ENCODE measurements around the gene RPTN.

Gene RPTN, protein sequence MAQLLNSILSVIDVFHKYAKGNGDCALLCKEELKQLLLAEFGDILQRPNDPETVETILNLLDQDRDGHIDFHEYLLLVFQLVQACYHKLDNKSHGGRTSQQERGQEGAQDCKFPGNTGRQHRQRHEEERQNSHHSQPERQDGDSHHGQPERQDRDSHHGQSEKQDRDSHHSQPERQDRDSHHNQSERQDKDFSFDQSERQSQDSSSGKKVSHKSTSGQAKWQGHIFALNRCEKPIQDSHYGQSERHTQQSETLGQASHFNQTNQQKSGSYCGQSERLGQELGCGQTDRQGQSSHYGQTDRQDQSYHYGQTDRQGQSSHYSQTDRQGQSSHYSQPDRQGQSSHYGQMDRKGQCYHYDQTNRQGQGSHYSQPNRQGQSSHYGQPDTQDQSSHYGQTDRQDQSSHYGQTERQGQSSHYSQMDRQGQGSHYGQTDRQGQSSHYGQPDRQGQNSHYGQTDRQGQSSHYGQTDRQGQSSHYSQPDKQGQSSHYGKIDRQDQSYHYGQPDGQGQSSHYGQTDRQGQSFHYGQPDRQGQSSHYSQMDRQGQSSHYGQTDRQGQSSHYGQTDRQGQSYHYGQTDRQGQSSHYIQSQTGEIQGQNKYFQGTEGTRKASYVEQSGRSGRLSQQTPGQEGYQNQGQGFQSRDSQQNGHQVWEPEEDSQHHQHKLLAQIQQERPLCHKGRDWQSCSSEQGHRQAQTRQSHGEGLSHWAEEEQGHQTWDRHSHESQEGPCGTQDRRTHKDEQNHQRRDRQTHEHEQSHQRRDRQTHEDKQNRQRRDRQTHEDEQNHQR
- long read RNA-seq, result 0 reads

DNA sequence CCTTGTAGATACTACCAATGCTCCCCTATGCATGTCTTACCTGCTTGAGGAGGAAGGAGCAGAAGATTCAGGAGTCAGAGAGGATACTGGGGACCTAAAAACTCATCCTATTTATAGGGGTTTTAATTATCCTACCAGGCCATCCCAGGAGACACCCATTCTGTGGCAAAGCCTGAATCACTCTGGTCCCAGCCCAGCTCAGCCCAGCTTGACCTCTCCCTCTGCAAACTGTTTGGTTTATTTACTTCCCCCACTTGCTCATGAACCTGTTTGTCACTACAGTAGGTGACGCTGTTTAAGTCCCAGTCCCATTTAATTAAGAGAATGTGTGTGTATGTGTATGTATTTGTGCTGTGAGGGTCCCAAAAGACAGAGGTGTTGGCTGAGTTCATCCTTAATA, at the start of gene RPTN:
TSS of gene RPTN (minus strand) at position 85 of the 400 bp plus-strand sequence. CDS start 1,339 bp downstream, outside the sequence.
- H3K27me3 ChIP-seq (ENCODE audit: insufficient read depth, poor library complexity, severe bottlenecking), result no peaks in the 10 kb centered on the region
- no peak within 1 kb of the TSS for H3K4me3 ChIP-seq (replicated peaks; ENCODE audit: insufficient read depth, low read length)
- no peak for DNase-seq (ENCODE audit: low read depth in 1 of 2, low spot score in 1 of 2)
- TF ChIP-seq, protein P1, sequence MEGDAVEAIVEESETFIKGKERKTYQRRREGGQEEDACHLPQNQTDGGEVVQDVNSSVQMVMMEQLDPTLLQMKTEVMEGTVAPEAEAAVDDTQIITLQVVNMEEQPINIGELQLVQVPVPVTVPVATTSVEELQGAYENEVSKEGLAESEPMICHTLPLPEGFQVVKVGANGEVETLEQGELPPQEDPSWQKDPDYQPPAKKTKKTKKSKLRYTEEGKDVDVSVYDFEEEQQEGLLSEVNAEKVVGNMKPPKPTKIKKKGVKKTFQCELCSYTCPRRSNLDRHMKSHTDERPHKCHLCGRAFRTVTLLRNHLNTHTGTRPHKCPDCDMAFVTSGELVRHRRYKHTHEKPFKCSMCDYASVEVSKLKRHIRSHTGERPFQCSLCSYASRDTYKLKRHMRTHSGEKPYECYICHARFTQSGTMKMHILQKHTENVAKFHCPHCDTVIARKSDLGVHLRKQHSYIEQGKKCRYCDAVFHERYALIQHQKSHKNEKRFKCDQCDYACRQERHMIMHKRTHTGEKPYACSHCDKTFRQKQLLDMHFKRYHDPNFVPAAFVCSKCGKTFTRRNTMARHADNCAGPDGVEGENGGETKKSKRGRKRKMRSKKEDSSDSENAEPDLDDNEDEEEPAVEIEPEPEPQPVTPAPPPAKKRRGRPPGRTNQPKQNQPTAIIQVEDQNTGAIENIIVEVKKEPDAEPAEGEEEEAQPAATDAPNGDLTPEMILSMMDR (IDR thresholded peaks at IDR 0.05; ENCODE audit: insufficient read depth, low read length), result no peak
- TF ChIP-seq POLR2AphosphoS5 (IDR thresholded peaks at IDR 0.05; ENCODE audit: low read depth) (no peak), GABPA (IDR thresholded peaks at IDR 0.05; ENCODE audit: low read depth) (no peak), SPI1 (IDR thresholded peaks at IDR 0.05; ENCODE audit: borderline replicate concordance, low read depth) (no peak)
- TF ChIP-seq, protein P2, sequence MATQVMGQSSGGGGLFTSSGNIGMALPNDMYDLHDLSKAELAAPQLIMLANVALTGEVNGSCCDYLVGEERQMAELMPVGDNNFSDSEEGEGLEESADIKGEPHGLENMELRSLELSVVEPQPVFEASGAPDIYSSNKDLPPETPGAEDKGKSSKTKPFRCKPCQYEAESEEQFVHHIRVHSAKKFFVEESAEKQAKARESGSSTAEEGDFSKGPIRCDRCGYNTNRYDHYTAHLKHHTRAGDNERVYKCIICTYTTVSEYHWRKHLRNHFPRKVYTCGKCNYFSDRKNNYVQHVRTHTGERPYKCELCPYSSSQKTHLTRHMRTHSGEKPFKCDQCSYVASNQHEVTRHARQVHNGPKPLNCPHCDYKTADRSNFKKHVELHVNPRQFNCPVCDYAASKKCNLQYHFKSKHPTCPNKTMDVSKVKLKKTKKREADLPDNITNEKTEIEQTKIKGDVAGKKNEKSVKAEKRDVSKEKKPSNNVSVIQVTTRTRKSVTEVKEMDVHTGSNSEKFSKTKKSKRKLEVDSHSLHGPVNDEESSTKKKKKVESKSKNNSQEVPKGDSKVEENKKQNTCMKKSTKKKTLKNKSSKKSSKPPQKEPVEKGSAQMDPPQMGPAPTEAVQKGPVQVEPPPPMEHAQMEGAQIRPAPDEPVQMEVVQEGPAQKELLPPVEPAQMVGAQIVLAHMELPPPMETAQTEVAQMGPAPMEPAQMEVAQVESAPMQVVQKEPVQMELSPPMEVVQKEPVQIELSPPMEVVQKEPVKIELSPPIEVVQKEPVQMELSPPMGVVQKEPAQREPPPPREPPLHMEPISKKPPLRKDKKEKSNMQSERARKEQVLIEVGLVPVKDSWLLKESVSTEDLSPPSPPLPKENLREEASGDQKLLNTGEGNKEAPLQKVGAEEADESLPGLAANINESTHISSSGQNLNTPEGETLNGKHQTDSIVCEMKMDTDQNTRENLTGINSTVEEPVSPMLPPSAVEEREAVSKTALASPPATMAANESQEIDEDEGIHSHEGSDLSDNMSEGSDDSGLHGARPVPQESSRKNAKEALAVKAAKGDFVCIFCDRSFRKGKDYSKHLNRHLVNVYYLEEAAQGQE (IDR thresholded peaks at IDR 0.05; ENCODE audit: insufficient replicate concordance, low read depth), result no peak
- no peak within 1 kb of the TSS for H3K27ac ChIP-seq (replicated peaks)

DNA sequence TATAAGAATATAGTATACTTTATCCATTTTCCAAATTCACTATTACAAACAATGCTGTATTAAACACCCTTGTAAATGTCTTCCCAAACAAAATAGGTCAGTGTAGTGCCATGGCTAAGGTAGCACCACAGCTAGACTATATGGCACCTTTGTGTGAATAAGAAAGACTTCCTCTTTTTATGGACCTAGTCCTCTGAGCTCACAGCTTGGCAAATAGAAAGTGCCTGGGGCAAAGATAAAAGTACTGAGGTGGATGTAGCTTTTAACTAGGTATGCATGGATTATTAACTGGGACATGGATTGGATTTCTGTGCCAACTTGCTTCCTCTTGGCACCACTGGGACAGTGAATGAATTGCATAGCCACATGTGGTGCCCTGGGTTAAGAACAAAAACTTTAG, 40.0 kb upstream of the RPTN start:
- H3K27ac ChIP-seq (replicated peaks), result no peak overlapping the region
- DNase-seq (ENCODE audit: low read depth in 1 of 2, low spot score in 1 of 2), result no peak
- TF ChIP-seq, protein P1 (IDR thresholded peaks at IDR 0.05; ENCODE audit: insufficient read depth, low read length), result no peak
- TF ChIP-seq GABPA (IDR thresholded peaks at IDR 0.05; ENCODE audit: low read depth) (no peak), POLR2AphosphoS5 (IDR thresholded peaks at IDR 0.05; ENCODE audit: low read depth) (no peak), SPI1 (IDR thresholded peaks at IDR 0.05; ENCODE audit: borderline replicate concordance, low read depth) (peak; percentile 64)
- TF ChIP-seq, protein P2 (IDR thresholded peaks at IDR 0.05; ENCODE audit: insufficient replicate concordance, low read depth), result no peak
- no peak overlapping the region for H3K4me3 ChIP-seq (replicated peaks; ENCODE audit: insufficient read depth, low read length)
- H3K27me3 ChIP-seq (ENCODE audit: insufficient read depth, poor library complexity, severe bottlenecking), result no peaks in the 10 kb centered on the region

DNA sequence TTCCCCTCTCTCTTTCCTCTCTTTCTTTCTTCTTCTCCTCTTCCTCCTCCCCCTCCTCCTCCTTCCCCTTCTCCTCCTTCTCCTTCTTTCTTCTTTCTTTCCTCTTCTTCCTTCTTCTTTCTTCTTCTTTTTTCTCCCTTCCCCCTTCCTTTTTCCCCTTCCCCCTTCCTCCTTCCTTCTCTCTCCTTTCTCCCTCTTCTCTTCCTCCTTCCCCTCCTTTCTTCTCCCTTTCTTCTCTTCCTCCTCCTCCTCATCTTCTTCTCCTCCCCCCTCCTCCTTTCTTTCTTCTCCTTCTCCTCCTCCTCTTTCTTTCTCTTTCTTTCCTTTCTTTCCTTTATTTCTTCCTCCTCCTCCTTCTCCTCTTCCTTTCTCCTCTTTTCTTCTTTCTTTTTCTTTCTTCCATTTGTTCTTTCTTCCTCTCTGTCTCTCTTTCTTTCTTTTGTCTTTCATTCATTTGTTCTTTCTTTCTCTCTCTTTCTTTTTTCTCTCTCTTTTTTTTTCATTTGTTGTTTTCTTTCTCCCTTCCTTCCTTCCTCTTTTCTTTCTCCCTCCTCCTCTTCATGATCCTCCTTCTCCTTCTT, 38.4 kb upstream of the RPTN start:
- TF ChIP-seq, protein P2 (IDR thresholded peaks at IDR 0.05; ENCODE audit: insufficient replicate concordance, low read depth), result no peak
- no peak for TF ChIP-seq SPI1 (IDR thresholded peaks at IDR 0.05; ENCODE audit: borderline replicate concordance, low read depth)
- TF ChIP-seq POLR2AphosphoS5 (IDR thresholded peaks at IDR 0.05; ENCODE audit: low read depth), result no peak
- TF ChIP-seq, protein P1 (IDR thresholded peaks at IDR 0.05; ENCODE audit: insufficient read depth, low read length), result no peak
- TF ChIP-seq GABPA (IDR thresholded peaks at IDR 0.05; ENCODE audit: low read depth), result no peak
- DNase-seq (ENCODE audit: low read depth in 1 of 2, low spot score in 1 of 2), result no peak
- Histone ChIP-seq H3K27me3 (ENCODE audit: insufficient read depth, poor library complexity, severe bottlenecking) (no peaks in the 10 kb centered on the region), H3K4me3 (replicated peaks; ENCODE audit: insufficient read depth, low read length) (no peak overlapping the region), H3K27ac (replicated peaks) (no peak overlapping the region)

All from HL-60 (cell line).